GM21717 (cell line): Measurements from ENCODE around the gene MYH14.
"Not testable (repeated sequence)": the region's sequence is repeated elsewhere in the genome, so short reads cannot be mapped to it uniquely, and the experiment has no call there.

ENCODE experiments used
- ATAC-seq: cut with Tn5 transposase; IDR thresholded peaks from one replicate; pipeline ENCODE4 v1.9.1; 2021; ENCODE audit warnings: mild to moderate bottlenecking, moderate library complexity; ENCODE audit not compliant: unreplicated experiment

Gene MYH14

DNA sequence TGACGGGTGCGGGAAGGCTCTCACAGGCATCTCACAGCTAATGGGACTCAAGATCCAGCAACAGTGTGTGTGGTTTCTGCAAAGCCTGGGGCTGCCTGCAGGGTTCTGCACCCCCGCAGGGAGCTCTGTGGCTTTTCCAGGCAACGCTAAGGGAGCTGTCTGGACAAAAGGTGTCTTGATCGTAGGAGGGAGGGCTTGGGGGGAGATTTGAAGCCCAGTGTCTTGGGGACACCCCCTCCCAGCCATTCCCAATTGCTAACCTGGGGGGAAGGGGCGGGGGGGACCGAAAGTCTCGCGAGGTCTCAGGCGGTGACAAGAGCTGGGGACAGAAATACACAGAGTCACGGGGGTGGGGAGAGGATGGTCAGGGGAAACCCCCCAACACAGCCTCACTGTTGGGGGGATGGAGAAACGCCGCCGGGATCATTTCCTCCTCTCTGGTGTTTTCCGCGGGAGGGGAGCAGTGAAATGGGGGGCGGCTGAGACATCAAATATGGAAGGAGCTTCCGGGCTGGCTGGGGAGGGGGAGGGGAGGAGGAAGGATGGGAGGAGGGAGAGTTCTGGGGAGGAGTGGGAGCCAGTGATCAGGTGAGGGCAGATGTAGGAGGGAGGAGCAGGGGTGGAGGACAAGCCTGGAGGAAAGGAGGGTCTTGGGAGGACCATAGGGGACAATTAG is 112.5 kb downstream of the MYH14 start:
- ATAC-seq: no peak

DNA sequence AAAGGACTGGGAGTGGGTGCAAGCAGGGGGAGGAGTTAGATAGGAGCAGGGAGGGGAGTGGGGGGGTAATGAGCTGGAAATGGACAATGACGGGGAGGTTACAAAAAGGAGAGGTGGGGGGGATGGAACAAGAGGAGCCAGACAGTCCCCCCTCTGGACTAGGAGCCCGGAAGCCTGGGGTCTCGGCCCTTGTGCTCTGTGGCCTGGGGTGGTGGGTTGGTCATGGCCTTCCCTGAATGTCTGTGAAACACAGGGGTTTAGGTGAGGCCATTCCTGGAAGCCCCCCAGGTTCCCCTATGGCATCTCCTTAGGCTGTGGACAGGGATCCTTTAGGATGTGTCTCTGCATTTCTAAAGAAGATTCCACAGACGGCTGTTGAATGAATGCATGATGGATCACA is 113.7 kb downstream of the MYH14 start:
- no peak for ATAC-seq

GRCh38 chr19:50318438-50318837 is 115.0 kb downstream of the MYH14 start:
- ATAC-seq: no peak

- no peak for ATAC-seq
These were observed 115.7 kb downstream of the MYH14 start for GRCh38 chr19:50319156-50319555.

- no peak for ATAC-seq
These were observed 116.6 kb downstream of the MYH14 start for GRCh38 chr19:50320051-50320450.

GRCh38 chr19:50320596-50320995 is 117.2 kb downstream of the MYH14 start:
- no peak for ATAC-seq

DNA sequence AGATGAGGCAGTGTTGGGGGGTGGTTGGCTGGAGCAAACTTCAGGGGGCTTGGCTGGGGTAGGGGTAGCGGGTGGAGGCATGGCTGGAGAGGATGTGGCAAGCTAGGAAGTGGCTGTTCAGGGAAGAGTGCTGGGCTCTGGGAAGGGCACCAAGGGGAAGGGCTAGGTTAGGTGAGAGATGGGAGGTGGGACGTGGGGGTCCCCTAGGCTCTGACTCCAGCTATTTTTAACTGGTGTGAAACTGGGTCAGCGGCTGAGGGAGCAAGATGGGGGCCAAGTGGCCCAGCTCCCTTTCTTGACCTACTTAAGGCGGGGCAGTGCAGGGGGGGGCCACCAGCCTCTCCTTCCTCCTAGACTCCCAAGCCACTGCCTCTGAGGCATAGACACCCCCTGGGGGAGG is 118.4 kb downstream of the MYH14 start:
- ATAC-seq: no peak

- no peak for ATAC-seq
These were observed 118.8 kb downstream of the MYH14 start for GRCh38 chr19:50322234-50322633.

DNA sequence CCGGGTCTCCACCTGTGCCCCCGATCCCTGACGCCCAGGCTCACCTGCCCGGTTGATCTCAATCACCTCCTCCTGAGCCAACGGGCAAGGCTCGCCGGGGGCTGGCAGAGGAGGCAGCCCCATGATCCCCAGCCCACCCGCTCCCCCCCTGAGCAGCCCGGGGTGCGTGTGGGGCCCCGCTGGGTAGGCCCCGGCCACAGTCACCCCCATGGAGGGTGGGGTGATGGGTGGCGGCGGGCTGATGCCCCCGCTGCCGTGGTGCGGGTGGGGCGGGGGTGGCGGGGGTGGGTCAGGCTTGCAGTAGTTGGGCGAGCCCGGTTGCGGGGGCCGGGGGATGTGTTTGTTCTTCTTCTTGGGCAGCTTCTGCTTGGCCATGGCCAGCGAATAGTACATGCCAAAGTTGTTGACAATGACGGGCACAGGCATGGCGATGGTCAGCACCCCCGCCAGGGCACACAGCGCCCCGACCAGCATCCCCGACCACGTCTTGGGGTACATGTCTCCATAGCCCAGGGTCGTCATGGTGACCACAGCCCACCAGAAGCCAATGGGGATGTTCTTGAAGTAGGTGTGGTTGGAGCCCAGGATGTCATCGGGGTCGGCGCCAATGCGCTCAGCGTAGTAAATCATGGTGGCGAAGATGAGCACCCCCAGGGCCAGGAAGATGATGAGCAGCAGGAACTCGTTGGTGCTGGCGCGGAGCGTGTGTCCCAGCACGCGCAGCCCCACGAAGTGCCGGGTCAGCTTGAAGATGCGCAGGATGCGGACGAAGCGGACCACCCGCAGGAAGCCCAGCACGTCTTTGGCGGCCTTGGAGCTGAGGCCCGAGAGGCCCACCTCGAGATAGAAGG is 119.7 kb downstream of the MYH14 start:
- no peak for ATAC-seq

- ATAC-seq: no peak
These were observed 120.3 kb downstream of the MYH14 start for GRCh38 chr19:50323782-50324133.

DNA sequence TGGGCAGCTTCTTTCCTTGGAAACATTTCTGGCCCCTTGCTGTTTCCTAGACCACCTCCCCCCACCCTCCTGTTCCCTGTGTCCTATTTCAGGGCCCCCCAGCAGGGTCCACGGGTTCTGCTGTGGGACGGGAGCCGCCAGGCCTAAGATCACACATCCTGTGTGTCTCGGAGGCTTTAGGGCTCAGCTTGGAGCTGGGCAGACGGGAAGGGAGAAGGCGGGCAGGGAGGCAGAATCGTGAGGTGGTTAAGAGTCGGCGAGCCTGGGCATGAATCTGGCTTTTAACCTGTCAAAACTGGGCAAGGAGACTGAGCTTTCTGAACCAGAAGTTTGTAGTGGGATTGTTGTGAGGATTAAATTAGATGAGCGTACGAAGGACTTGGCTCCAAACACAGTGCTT is 120.9 kb downstream of the MYH14 start:
- no peak for ATAC-seq

DNA sequence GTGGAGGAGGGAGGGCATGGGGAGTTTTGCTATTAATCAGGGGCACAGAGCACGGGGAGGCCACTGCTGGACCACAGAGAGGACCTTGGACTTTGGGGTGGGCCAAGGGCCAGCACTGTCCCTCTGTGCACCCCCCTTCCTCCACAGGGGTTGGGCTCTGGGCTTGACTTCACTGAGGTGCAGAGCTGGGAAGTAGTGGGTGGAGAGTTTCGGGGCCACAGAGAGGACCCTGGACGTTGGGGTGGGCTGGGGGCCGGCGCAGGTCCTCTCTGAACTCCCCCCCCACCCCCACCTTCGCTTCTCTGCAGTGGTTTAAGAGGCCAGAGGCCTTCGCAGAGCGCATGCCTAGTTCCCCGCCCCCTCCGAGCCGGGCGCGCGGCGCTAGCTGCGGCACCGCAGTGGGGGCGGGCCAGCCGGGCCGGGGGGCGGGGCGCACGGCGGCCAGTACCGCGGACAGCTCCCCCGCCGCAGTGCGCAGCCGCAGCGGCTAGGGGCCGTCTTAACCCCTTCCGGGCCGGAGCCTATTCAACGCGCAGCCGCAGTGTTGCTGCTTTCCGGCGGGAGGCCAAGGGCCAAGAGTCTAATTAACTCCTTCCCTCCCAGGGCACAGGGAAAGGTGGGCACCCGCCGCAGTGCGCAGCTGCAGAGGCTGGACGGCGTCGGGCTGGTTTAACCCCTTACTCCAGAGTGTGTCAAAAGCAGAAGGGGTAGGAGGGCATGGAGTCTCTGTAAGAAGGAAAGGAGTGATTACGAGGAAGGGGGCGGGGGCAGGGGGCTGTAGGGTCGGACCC is 122.1 kb downstream of the MYH14 start:
- no peak for ATAC-seq

GRCh38 chr19:50326101-50326664 is 122.8 kb downstream of the MYH14 start:
- ATAC-seq: no peak

DNA sequence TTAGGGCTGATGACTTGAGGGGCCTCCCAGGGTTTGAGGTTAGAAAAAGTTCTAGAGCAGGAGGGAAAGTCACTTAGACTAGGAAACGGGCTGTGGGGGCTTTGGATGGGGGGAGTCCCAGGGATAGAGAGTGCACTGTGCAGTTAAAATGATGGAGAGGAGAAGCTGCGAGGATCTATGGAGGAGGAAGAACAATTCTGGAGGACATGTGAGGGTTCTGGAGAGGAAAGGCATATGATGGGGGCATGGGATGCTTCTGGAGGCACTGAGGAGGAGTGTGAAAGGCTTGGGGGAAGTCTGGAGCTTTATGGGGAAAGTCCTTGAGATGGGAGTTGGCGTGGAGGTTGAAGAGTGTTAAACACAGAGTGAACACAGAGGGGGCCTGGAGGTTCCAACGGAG is 123.6 kb downstream of the MYH14 start:
- ATAC-seq: no peak

DNA sequence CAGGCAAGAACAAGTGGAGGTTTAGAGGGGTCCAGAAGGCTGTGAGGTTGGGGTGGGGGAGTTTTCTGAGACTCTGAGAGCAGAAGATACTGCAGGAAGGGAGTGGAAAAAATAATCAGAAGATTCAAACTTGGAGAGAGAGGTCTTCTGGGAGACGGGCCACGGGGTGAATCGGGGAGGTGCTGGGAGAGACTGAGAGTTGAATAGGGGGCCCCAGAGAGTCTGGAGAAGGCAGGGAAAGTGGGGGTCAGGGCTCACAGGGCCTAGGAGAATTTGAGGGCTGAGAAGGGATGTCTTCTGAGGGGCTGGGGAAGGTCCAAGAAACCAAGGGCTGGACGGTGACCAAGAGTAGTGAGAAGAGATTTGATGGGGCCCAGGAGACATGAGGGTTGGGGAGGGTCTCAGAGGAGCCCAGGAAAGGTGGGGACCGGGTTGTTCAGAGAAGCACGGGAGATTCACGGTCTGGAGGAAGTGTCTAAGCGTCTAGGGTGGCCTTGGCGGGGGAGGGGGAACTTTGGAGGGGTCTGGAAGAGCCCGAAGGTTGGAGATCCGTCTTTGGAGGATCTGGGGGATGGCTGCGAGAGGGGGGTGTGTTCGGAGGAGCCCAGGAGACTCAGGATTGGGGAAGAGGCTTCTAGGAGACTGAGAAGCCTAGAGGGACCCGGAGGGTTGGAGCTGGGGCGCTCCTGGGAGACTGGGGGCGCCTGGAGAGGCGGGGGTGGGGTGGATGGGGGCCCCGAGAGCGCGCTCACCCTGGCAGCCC is 124.2 kb downstream of the MYH14 start:
- no peak for ATAC-seq

GRCh38 chr19:50328224-50328872 is 124.9 kb downstream of the MYH14 start:
- ATAC-seq: no peak

- ATAC-seq: peak; percentile 1
These were observed 125.4 kb downstream of the MYH14 start for GRCh38 chr19:50328873-50329145.

DNA sequence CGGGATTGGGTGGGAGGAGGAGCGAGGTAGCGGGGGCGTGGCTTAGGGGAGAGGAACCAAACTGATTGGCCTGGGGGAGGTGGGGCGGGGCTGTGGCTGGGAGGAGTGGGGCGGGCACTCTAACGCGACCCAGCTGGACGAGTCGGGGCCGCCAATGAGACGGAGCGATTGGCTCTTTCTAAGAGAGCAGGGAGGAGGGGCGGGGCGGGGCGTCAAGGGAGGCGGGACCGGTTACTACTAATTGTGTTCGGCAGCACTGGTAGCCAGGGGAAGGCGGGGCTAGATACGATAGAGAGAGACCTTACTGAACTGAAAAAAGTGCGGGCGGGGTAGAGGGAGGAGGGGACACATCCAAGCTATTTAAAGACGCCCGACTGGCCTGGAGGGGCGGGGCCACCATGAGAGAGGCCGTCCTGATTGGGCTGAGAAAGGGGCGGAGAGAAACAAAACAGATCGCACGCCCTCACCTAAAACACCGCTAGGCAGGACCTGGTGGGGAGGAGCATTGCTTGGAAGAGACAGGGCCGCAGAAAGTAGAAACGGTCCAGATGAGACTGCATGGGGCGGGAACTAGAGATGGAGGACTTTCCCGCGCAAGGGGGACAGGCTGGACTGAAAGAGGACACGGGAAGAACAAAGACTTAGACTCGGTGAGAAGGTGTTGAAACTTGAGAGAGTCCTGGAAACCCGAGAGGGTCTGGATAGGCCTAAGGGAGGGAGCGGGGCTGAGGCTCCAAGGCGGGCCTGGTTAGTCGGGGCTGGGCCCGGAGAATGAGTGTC is 125.9 kb downstream of the MYH14 start, which contains the start of gene KCNC3:
Gene KCNC3, minus strand, starts transcription at position 232 of the 780 bp plus-strand sequence. CDS start 295 bp downstream, outside the sequence.
- ATAC-seq: peak; percentile 39

- not testable (repeated sequence) for ATAC-seq
These were observed 126.5 kb downstream of the MYH14 start for GRCh38 chr19:50329926-50330294.
